ENCODE results near the gene FBF1. TPM values are rescaled to one million over a fixed set of nuclear protein-coding genes. Genes with fewer than 3 reads are reported as not detected.
"Not testable (repeated sequence)": the region's sequence is repeated elsewhere in the genome, so short reads cannot be mapped to it uniquely, and the experiment has no call there.

FBF1 gene
- total RNA-seq, 1 donor from 2014 or later = 18.5 TPM

GRCh38 chr17:75899767-75900468, 40.9 kb downstream of the FBF1 start:
- ATAC-seq = no peak
- intact Hi-C loops (cut with DNase I) = no loop called here
- DNase-seq (ENCODE audit: low spot score) = no peak

GRCh38 chr17:75899353-75899752, 41.5 kb downstream of the FBF1 start:
- intact Hi-C loops (cut with DNase I) = no loop called here
- DNase-seq (ENCODE audit: low spot score) = no peak

GRCh38 chr17:75898791-75899190, 42.1 kb downstream of the FBF1 start:
- DNase-seq (ENCODE audit: low spot score) (no peak), ATAC-seq (no peak)
- intact Hi-C loops (cut with DNase I) = no loop called here

More at GRCh38 chr17:75899353-75899752, 41.5 kb downstream of the FBF1 start:
- ATAC-seq = no peak

- intact Hi-C loops (cut with DNase I) = no loop called here
- ATAC-seq (no peak), DNase-seq (ENCODE audit: low spot score) (no peak)
Measured at GRCh38 chr17:75898065-75898464, 42.8 kb downstream of the FBF1 start.

GRCh38 chr17:75897160-75898019, 43.5 kb downstream of the FBF1 start:
- intact Hi-C loops (cut with DNase I) = no loop called here
- ATAC-seq (peak; percentile 3), DNase-seq (ENCODE audit: low spot score) (no peak)

GRCh38 chr17:75896415-75897159, 44.3 kb downstream of the FBF1 start, which contains the start of gene TRIM65:
TSS of gene TRIM65 (minus strand) at chr17:75896951. CDS start at chr17:75896937, 14 bp downstream.
- intact Hi-C loops (cut with DNase I) = no loop called here
- ATAC-seq (peak; percentile 78), DNase-seq (ENCODE audit: low spot score) (peak; percentile 91)

GRCh38 chr17:75895370-75896155, 45.3 kb downstream of the FBF1 start:
- DNase-seq (ENCODE audit: low spot score) (no peak), ATAC-seq (peak; percentile 6)
- intact Hi-C loops (cut with DNase I) = no loop called here

GRCh38 chr17:75894049-75894733, 46.7 kb downstream of the FBF1 start:
- peak; percentile 10 for ATAC-seq
- DNase-seq (ENCODE audit: low spot score) = no peak
- intact Hi-C loops (cut with DNase I) = no loop called here

- intact Hi-C loops (cut with DNase I) = no loop called here
- no peak for ATAC-seq
- DNase-seq (ENCODE audit: low spot score) = no peak
Measured at GRCh38 chr17:75893305-75894048, 47.4 kb downstream of the FBF1 start.

- DNase-seq (ENCODE audit: low spot score) = no peak
- intact Hi-C loops (cut with DNase I) = no loop called here
- no peak for ATAC-seq
Measured at GRCh38 chr17:75892556-75893224, 48.2 kb downstream of the FBF1 start.

GRCh38 chr17:75891605-75892555, 49.0 kb downstream of the FBF1 start:
- DNase-seq (ENCODE audit: low spot score) (no peak), ATAC-seq (no peak)
- intact Hi-C loops (cut with DNase I) = no loop called here

- no peak for DNase-seq (ENCODE audit: low spot score)
- ATAC-seq = no peak
- intact Hi-C loops (cut with DNase I) = no loop called here
Measured at GRCh38 chr17:75891022-75891604, 49.7 kb downstream of the FBF1 start.

- intact Hi-C loops (cut with DNase I) = no loop called here
- no peak for DNase-seq (ENCODE audit: low spot score)
- ATAC-seq = no peak
Measured at GRCh38 chr17:75889454-75889853, 51.4 kb downstream of the FBF1 start.

GRCh38 chr17:75888484-75888883, 52.4 kb downstream of the FBF1 start:
- ATAC-seq (no peak), DNase-seq (ENCODE audit: low spot score) (no peak)
- intact Hi-C loops (cut with DNase I) = no loop called here

GRCh38 chr17:75885860-75886259, 55.0 kb downstream of the FBF1 start:
- ATAC-seq; DNase-seq (ENCODE audit: low spot score); intact Hi-C loops (cut with DNase I): not testable (repeated sequence)

- intact Hi-C loops (cut with DNase I) = no loop called here
- DNase-seq (ENCODE audit: low spot score) (no peak), ATAC-seq (no peak)
Measured at GRCh38 chr17:75885431-75885830, 55.4 kb downstream of the FBF1 start.
